GM19438 (cell line): ENCODE measurements around the gene SMARCAD1.
A peak's percentile ranks its signal among the peaks of the same experiment; 100 is the strongest.
"Not testable (repeated sequence)": the region's sequence is repeated elsewhere in the genome, so short reads cannot be mapped to it uniquely, and the experiment has no call there.

Experiments
- ATAC-seq: cut with Tn5 transposase; IDR thresholded peaks from one replicate; pipeline ENCODE4 v1.9.1; 2021; ENCODE audit warnings: low read depth; ENCODE audit not compliant: unreplicated experiment

SMARCAD1 gene

GRCh38 chr4:94284889-94285288 lies 77.2 kb downstream of the SMARCAD1 start:
- peak; percentile 69 for ATAC-seq

- ATAC-seq, result no peak
Measured at GRCh38 chr4:94285666-94286065, 78.0 kb downstream of the SMARCAD1 start.

- ATAC-seq, result no peak
Measured at GRCh38 chr4:94290245-94290644, 82.6 kb downstream of the SMARCAD1 start.

GRCh38 chr4:94293981-94294380 lies 86.3 kb downstream of the SMARCAD1 start:
- not testable (repeated sequence) for ATAC-seq

GRCh38 chr4:94295473-94295872 lies 87.8 kb downstream of the SMARCAD1 start:
- not testable (repeated sequence) for ATAC-seq

GRCh38 chr4:94298725-94299252 lies 91.1 kb downstream of the SMARCAD1 start:
- ATAC-seq, result no peak

- ATAC-seq, result no peak
Measured at GRCh38 chr4:94302191-94302590, 94.5 kb downstream of the SMARCAD1 start.

GRCh38 chr4:94304365-94304971 lies 96.8 kb downstream of the SMARCAD1 start:
- ATAC-seq, result no peak

GRCh38 chr4:94305466-94306225 lies 98.0 kb downstream of the SMARCAD1 start:
- ATAC-seq, result no peak

- ATAC-seq, result no peak
Measured at GRCh38 chr4:94306713-94307112, 99.0 kb downstream of the SMARCAD1 start.

GRCh38 chr4:94307231-94307871 lies 99.7 kb downstream of the SMARCAD1 start:
- ATAC-seq, result no peak

- not testable (repeated sequence) for ATAC-seq
Measured at GRCh38 chr4:94319927-94320326, 112.3 kb downstream of the SMARCAD1 start.

- ATAC-seq, result no peak
Measured at GRCh38 chr4:94325835-94326234, 118.2 kb downstream of the SMARCAD1 start.

GRCh38 chr4:94329933-94330332 lies 122.3 kb downstream of the SMARCAD1 start:
- ATAC-seq, result no peak

- no peak for ATAC-seq
Measured at GRCh38 chr4:94332983-94333590, 125.4 kb downstream of the SMARCAD1 start.

- no peak for ATAC-seq
Measured at GRCh38 chr4:94333866-94334265, 126.2 kb downstream of the SMARCAD1 start.

- ATAC-seq, result no peak
Measured at GRCh38 chr4:94334476-94334875, 126.8 kb downstream of the SMARCAD1 start.

- no peak for ATAC-seq
Measured at GRCh38 chr4:94334962-94335361, 127.3 kb downstream of the SMARCAD1 start.

- ATAC-seq, result no peak
Measured at GRCh38 chr4:94336303-94336702, 128.6 kb downstream of the SMARCAD1 start.

- ATAC-seq, result not testable (repeated sequence)
Measured at GRCh38 chr4:94336791-94337190, 129.1 kb downstream of the SMARCAD1 start.
